ENCODE data around the gene VPS39.

VPS39 gene

DNA sequence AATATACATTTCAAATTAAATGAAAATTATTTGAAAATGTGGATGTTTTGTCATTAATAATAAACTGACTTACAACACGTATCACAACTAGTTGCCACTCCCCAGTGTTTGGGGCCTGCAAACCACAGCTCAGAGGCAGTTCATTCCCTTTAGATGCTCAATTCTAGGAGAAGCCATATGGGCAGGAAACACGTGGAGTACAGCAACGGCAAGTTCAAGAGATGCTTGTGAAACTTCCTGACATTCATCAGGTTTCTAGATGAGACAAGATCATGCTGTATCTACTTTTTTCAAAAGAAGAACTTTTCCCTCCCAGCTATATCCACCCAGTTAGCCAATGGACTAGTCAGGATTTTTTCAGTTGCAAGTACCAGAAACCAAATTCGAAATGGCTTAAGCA, 96.2 kb downstream of the VPS39 start:
- Histone ChIP-seq H3K9ac (ENCODE audit: low read depth, low read length) (no peak overlapping the region), H3K4me1 (ENCODE audit: insufficient read depth, low read length) (no peaks in the 10 kb centered on the region), H3K27ac (ENCODE audit: low read length) (no peak overlapping the region), H3K9me3 (ENCODE audit: insufficient read depth, low read depth, low read length) (no peaks in the 10 kb centered on the region), H3K4me3 (ENCODE audit: low read length) (no peak overlapping the region), H3K36me3 (ENCODE audit: insufficient read depth, low read depth, low read length) (no peaks in the 10 kb centered on the region), H3K27me3 (ENCODE audit: insufficient read depth, low read length) (no peaks in the 10 kb centered on the region)

DNA sequence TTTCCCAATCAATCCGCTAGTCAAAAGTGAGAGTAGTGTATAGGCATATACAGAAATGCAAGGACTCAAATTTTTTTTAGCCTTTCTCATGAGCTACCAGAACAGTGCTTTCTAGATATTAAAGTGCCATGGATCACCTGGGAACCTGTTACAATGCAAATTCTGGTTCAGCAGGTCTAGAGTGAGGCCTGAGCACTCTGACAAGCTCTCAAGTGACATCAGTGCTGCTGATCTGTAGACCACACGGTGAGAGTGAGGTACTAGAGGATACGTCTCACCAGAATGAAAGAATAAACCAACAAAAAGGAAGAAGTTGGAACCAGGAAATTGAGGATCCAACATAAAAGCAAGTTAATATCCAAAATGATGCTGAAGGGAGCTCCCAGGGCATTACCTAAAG, 97.7 kb downstream of the VPS39 start:
- H3K4me3 ChIP-seq (ENCODE audit: low read length), result no peak overlapping the region
- no peak overlapping the region for H3K27ac ChIP-seq (ENCODE audit: low read length)
- H3K9me3 ChIP-seq (ENCODE audit: insufficient read depth, low read depth, low read length), result no peaks in the 10 kb centered on the region
- no peaks in the 10 kb centered on the region for H3K36me3 ChIP-seq (ENCODE audit: insufficient read depth, low read depth, low read length)
- no peaks in the 10 kb centered on the region for H3K4me1 ChIP-seq (ENCODE audit: insufficient read depth, low read length)
- no peak overlapping the region for H3K9ac ChIP-seq (ENCODE audit: low read depth, low read length)
- no peaks in the 10 kb centered on the region for H3K27me3 ChIP-seq (ENCODE audit: insufficient read depth, low read length)

DNA sequence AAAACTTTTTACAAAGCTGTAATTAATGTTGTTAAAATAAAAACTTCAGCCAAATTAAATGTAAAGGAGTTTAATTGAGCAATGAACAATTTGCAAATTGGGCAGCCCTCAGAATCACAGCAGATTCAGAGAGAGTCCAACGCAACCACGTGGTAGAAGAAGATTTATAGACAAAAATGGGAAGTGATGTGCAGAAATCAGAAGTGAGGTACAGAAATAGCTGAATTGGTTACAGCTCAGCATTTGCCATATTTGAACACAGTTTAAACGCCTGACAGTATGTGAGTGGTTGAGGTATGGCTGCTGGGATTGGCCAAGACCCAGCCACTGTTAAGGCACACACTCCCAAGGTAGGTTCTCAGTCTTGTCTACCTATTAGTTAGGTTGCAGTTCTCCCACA, 99.3 kb downstream of the VPS39 start:
- Histone ChIP-seq H3K27me3 (ENCODE audit: insufficient read depth, low read length) (no peaks in the 10 kb centered on the region), H3K9ac (ENCODE audit: low read depth, low read length) (no peak overlapping the region), H3K36me3 (ENCODE audit: insufficient read depth, low read depth, low read length) (no peaks in the 10 kb centered on the region), H3K4me3 (ENCODE audit: low read length) (no peak overlapping the region), H3K4me1 (ENCODE audit: insufficient read depth, low read length) (no peaks in the 10 kb centered on the region), H3K9me3 (ENCODE audit: insufficient read depth, low read depth, low read length) (no peaks in the 10 kb centered on the region), H3K27ac (ENCODE audit: low read length) (no peak overlapping the region)

All from iPS-20b (cell line).